H9 (cell line): ENCODE results near the gene HS6ST3. TPM values are rescaled to one million over a fixed set of nuclear protein-coding genes. Genes with fewer than 3 reads are reported as not detected.

Experiments used
- DNase-seq: peaks from one replicate; pipeline ENCODE4 v3.0.0-alpha.2; 2017
- H2AFZ ChIP-seq: one replicate; pipeline ENCODE4 v1.6.1; 2013; ENCODE audit warnings: mild to moderate bottlenecking, low read length, control low read depth, moderate library complexity
- H2AK5ac ChIP-seq: 2 replicates; pipeline ENCODE4 v1.6.1; 2013; ENCODE audit warnings: low read length, control low read depth, mixed read lengths; ENCODE audit not compliant: insufficient read length
- H2BK120ac ChIP-seq: one replicate; pipeline ENCODE4 v1.6.1; 2013; ENCODE audit warnings: low read depth, mild to moderate bottlenecking, low read length, control low read depth, inconsistent platforms; ENCODE audit not compliant: poor library complexity, severe bottlenecking
- H2BK12ac ChIP-seq: 2 replicates; pipeline ENCODE4 v1.6.1; 2013; ENCODE audit warnings: low read length, control low read depth, mixed read lengths, low read depth; ENCODE audit not compliant: insufficient read length
- H2BK15ac ChIP-seq: 2 replicates; pipeline ENCODE4 v1.6.1; 2013; ENCODE audit warnings: low read depth, low read length, control low read depth
- H2BK20ac ChIP-seq: one replicate; pipeline ENCODE4 v1.6.1; 2013; ENCODE audit warnings: low read depth, mild to moderate bottlenecking, low read length, control low read depth, inconsistent platforms; ENCODE audit not compliant: poor library complexity, severe bottlenecking
- H2BK5ac ChIP-seq: 2 replicates; pipeline ENCODE4 v1.6.1; 2013; ENCODE audit warnings: low read length, control low read depth, mixed read lengths; ENCODE audit not compliant: insufficient read length
- H3K14ac ChIP-seq: 2 replicates; pipeline ENCODE4 v1.6.1; 2013; ENCODE audit warnings: low read length, control low read depth; ENCODE audit not compliant: insufficient read depth
- H3K18ac ChIP-seq: 2 replicates; pipeline ENCODE4 v1.6.1; 2013; ENCODE audit warnings: low read depth, mild to moderate bottlenecking, mixed read lengths, low read length, control low read depth; ENCODE audit not compliant: insufficient read length
- H3K23ac ChIP-seq: 2 replicates; pipeline ENCODE4 v1.6.1; 2013; ENCODE audit warnings: low read length, control low read depth, mixed read lengths, low read depth; ENCODE audit not compliant: insufficient read length
- H3K23me2 ChIP-seq: 2 replicates; pipeline ENCODE4 v1.6.1; 2013; ENCODE audit warnings: low read depth, mild to moderate bottlenecking, mixed read lengths, low read length, control low read depth; ENCODE audit not compliant: insufficient read length, poor library complexity, severe bottlenecking
- H3K27ac ChIP-seq: 2 replicates; pipeline ENCODE4 v1.5.1; 2013; ENCODE audit warnings: low read length, control low read depth, mixed read lengths, low read depth; ENCODE audit not compliant: insufficient read length
- H3K27me3 ChIP-seq: 2 replicates; pipeline ENCODE4 v1.6.1; 2013; ENCODE audit warnings: low read length, control low read depth, inconsistent platforms; ENCODE audit not compliant: insufficient read depth
- H3K4ac ChIP-seq: 2 replicates; pipeline ENCODE4 v1.6.1; 2013; ENCODE audit warnings: low read depth, mild to moderate bottlenecking, control low read depth, inconsistent platforms, low read length, moderate library complexity
- H3K4me1 ChIP-seq: 2 replicates; pipeline ENCODE4 v1.6.1; 2013; ENCODE audit warnings: low read length, control low read depth, inconsistent platforms; ENCODE audit not compliant: insufficient read depth
- H3K4me2 ChIP-seq: 2 replicates; pipeline ENCODE4 v1.6.1; 2013; ENCODE audit warnings: low read length, control low read depth, mixed read lengths; ENCODE audit not compliant: insufficient read length, insufficient read depth
- H3K56ac ChIP-seq: 2 replicates; pipeline ENCODE4 v1.6.1; 2013; ENCODE audit warnings: low read depth, mild to moderate bottlenecking, mixed read lengths, low read length, control low read depth; ENCODE audit not compliant: insufficient read length
- H3K79me1 ChIP-seq: 2 replicates; pipeline ENCODE4 v1.6.1; 2013; ENCODE audit warnings: low read depth, mild to moderate bottlenecking, moderate library complexity, low read length, control low read depth, inconsistent platforms; ENCODE audit not compliant: insufficient read depth, poor library complexity, severe bottlenecking
- H3K79me2 ChIP-seq: 2 replicates; pipeline ENCODE4 v1.6.1; 2013; ENCODE audit warnings: low read length, control low read depth, inconsistent platforms; ENCODE audit not compliant: insufficient read depth
- H3K9ac ChIP-seq: 2 replicates; pipeline ENCODE4 v1.6.1; 2013; ENCODE audit warnings: low read length, control low read depth, mixed read lengths; ENCODE audit not compliant: insufficient read length; ENCODE audit errors: extremely low read depth
- H3K9me3 ChIP-seq: one replicate; pipeline ENCODE4 v1.6.1; 2013; ENCODE audit warnings: low read depth, low read length, inconsistent platforms; ENCODE audit not compliant: control insufficient read depth
- H3T11ph ChIP-seq: one replicate; pipeline ENCODE4 v1.6.1; 2013; ENCODE audit warnings: mild to moderate bottlenecking, low read length, control low read depth, inconsistent platforms
- H4K20me1 ChIP-seq: one replicate; pipeline ENCODE4 v1.6.1; 2013; ENCODE audit not compliant: control insufficient read depth, insufficient read length, insufficient read depth
- H4K5ac ChIP-seq: 2 replicates; pipeline ENCODE4 v1.6.1; 2013; ENCODE audit warnings: low read depth, mild to moderate bottlenecking, mixed read lengths, low read length, control low read depth; ENCODE audit not compliant: insufficient read length
- H4K8ac ChIP-seq: replicated peaks from 2 replicates; pipeline ENCODE4 v1.6.1; 2013; ENCODE audit warnings: low read length, control low read depth, mixed read lengths, low read depth; ENCODE audit not compliant: insufficient read length
- H4K91ac ChIP-seq: 2 replicates; pipeline ENCODE4 v1.6.1; 2013; ENCODE audit warnings: low read depth, mild to moderate bottlenecking, moderate library complexity, mixed read lengths, low read length, control low read depth; ENCODE audit not compliant: insufficient read length
- H3K27ac Mint-ChIP-seq, 3 experiments: 2 replicates in 2 of 3; 3 replicates in 1 of 3; pipeline ENCODE4 v1.8.0; 2020 to 2021; ENCODE audit warnings: mixed read lengths in 3 of 3, mild to moderate bottlenecking in 1 of 3, moderate library complexity in 1 of 3
- H3K27me3 Mint-ChIP-seq: 2 replicates; pipeline ENCODE4 v1.8.0; 2021; ENCODE audit warnings: low read depth, mild to moderate bottlenecking, moderate library complexity, mixed read lengths
- H3K36me3 Mint-ChIP-seq, 3 experiments: 2 replicates in 2 of 3; 3 replicates in 1 of 3; pipeline ENCODE4 v1.8.0; 2020 to 2021; ENCODE audit warnings: low read depth in 3 of 3, mixed read lengths in 3 of 3; ENCODE audit not compliant: insufficient read depth in 1 of 3
- H3K4me1 Mint-ChIP-seq, 2 experiments: 2 replicates each; pipeline ENCODE4 v1.8.0; 2020; ENCODE audit warnings: mixed read lengths in 2 of 2
- H3K4me3 Mint-ChIP-seq, 2 experiments: 2 replicates in 1 of 2; 3 replicates in 1 of 2; pipeline ENCODE4 v1.8.0; 2020 to 2021; ENCODE audit warnings: mild to moderate bottlenecking in 2 of 2, mixed read lengths in 2 of 2, moderate library complexity in 1 of 2
- H3K9me3 Mint-ChIP-seq, 2 experiments: 2 replicates in 1 of 2; 3 replicates in 1 of 2; pipeline ENCODE4 v1.8.0; 2020; ENCODE audit warnings: mild to moderate bottlenecking in 2 of 2, mixed read lengths in 2 of 2, moderate library complexity in 1 of 2
- CTCF ChIP-seq: fragments of 200-600 bp; sonication (generic); conservative IDR thresholded peaks from 3 replicates; pipeline ENCODE4 v1.8.0; 2021; ENCODE audit warnings: antibody characterized with exemption, mild to moderate bottlenecking
- WGBS: extraction: QIAGEN DNeasy Blood & Tissue Kit; methylation state at CpG from one replicate; pipeline ENCODE4 v1.1.7; 2013; ENCODE audit warnings: missing lambda C conversion rate, low lambda C conversion rate, mixed read lengths; ENCODE audit not compliant: insufficient read length; ENCODE audit errors: extremely low coverage; 5-methylcytosine and 5-hydroxymethylcytosine counted together
- total RNA-seq: library from RNA; stranded (reverse); gene quantifications from 2 replicates; pipeline ENCODE4 v1.2.1, GENCODE V29; 2021

The HS6ST3 gene
- total RNA-seq, 1 experiment from 2014 or later: 0.44 TPM

GRCh38 chr13:96816874-96817273 is 727.0 kb downstream of the HS6ST3 start:
- Histone ChIP-seq H2BK20ac (no peak overlapping the region), H3K18ac (no peak overlapping the region), H4K20me1 (no peaks in the 10 kb centered on the region), H3K27ac (no peak overlapping the region), H3K79me1 (no peaks in the 10 kb centered on the region), H2BK120ac (no peak overlapping the region), H4K8ac (no peak overlapping the region), H3K56ac (no peak overlapping the region), H3K23me2 (no peaks in the 10 kb centered on the region), H2BK15ac (no peak overlapping the region), H3K79me2 (no peaks in the 10 kb centered on the region), H2AFZ (no peak overlapping the region), H4K91ac (no peak overlapping the region), H2AK5ac (no peak overlapping the region), H3K9ac (no peak overlapping the region), H3T11ph (no peak overlapping the region), H3K14ac (no peak overlapping the region), H3K4me2 (no peak overlapping the region), H3K9me3 (no peaks in the 10 kb centered on the region), H4K5ac (no peak overlapping the region), H3K23ac (no peak overlapping the region), H2BK12ac (no peak overlapping the region), H3K27me3 (no peaks in the 10 kb centered on the region), H2BK5ac (no peak overlapping the region), H3K4ac (no peak overlapping the region), H3K4me1 (peaks cover 7% of the 10 kb centered on the region; the same call in 1 of the 2 replicates)
- H3K36me3 Mint-ChIP-seq: peaks cover 0 to 10% (median 0%) of the 10 kb centered on the region in 3 experiments; a peak in 5 of 7 replicates
- peaks cover 12 to 13% of the 10 kb centered on the region in 2 experiments for H3K4me1 Mint-ChIP-seq
- peak; percentile 58 for DNase-seq
- H3K27me3 Mint-ChIP-seq: peaks cover 1% of the 10 kb centered on the region; the same call in 1 of the 2 replicates
- no CpG with 5 or more reads among the region's 9 CpGs for WGBS
- TF ChIP-seq CTCF: no peak
- H3K27ac Mint-ChIP-seq: peak overlapping the region in 2 of 3 experiments; percentile 50 to 78; a peak in 3 of 7 replicates
- peaks cover 4 to 5% of the 10 kb centered on the region in 2 experiments; a peak in 4 of 5 replicates for H3K9me3 Mint-ChIP-seq
- H3K4me3 Mint-ChIP-seq: no peak overlapping the region
